SKM-1 (cell line): ENCODE measurements around the gene TMEM80.
A peak's percentile ranks its signal among the peaks of the same experiment; 100 is the strongest.
"Not testable (repeated sequence)": the region's sequence is repeated elsewhere in the genome, so short reads cannot be mapped to it uniquely, and the experiment has no call there.

Source experiments
- DNase-seq: peaks from one replicate; lab custom pipeline; 2025; ENCODE audit not compliant: unreplicated experiment; lab: John Stamatoyannopoulos, UW

Gene TMEM80

GRCh38 chr11:695538-696248, at the start of gene TMEM80:
TMEM80 (plus strand) TSS chr11:695816; CDS start chr11:695828, 12 bp downstream.
- DNase-seq, result peak; percentile 97

- no peak for DNase-seq
Observed at GRCh38 chr11:646214-646613, 49.4 kb upstream of the TMEM80 start.

- DNase-seq, result not testable (repeated sequence)
Observed at GRCh38 chr11:647672-648158, 47.9 kb upstream of the TMEM80 start.

GRCh38 chr11:650482-650881, 45.1 kb upstream of the TMEM80 start:
- no peak for DNase-seq

- DNase-seq, result not testable (repeated sequence)
Observed at GRCh38 chr11:653136-653535, 42.5 kb upstream of the TMEM80 start.

- no peak for DNase-seq
Observed at GRCh38 chr11:653837-654236, 41.8 kb upstream of the TMEM80 start.

GRCh38 chr11:654444-654843, 41.2 kb upstream of the TMEM80 start:
- not testable (repeated sequence) for DNase-seq

GRCh38 chr11:655036-655726, 40.4 kb upstream of the TMEM80 start:
- no peak for DNase-seq

GRCh38 chr11:656426-656825, 39.2 kb upstream of the TMEM80 start:
- DNase-seq, result no peak

GRCh38 chr11:656866-657265, 38.8 kb upstream of the TMEM80 start:
- DNase-seq, result no peak

GRCh38 chr11:657691-658126, 37.9 kb upstream of the TMEM80 start:
- no peak for DNase-seq

- no peak for DNase-seq
Observed at GRCh38 chr11:659532-660085, 36.0 kb upstream of the TMEM80 start.

GRCh38 chr11:660281-660680, 35.3 kb upstream of the TMEM80 start:
- no peak for DNase-seq

GRCh38 chr11:660681-661444, 34.8 kb upstream of the TMEM80 start:
- no peak for DNase-seq

GRCh38 chr11:662689-663274, 32.8 kb upstream of the TMEM80 start:
- no peak for DNase-seq

GRCh38 chr11:665062-665703, 30.4 kb upstream of the TMEM80 start:
- no peak for DNase-seq

- no peak for DNase-seq
Observed at GRCh38 chr11:665704-666281, 29.8 kb upstream of the TMEM80 start.

GRCh38 chr11:673866-674265, 21.8 kb upstream of the TMEM80 start:
- no peak for DNase-seq

GRCh38 chr11:674406-674805, 21.2 kb upstream of the TMEM80 start:
- no peak for DNase-seq

GRCh38 chr11:678297-678696, 17.3 kb upstream of the TMEM80 start:
- DNase-seq, result no peak
